GM10248 (cell line): ENCODE results near the gene SNRNP40.
"Not testable (repeated sequence)": the region's sequence is repeated elsewhere in the genome, so short reads cannot be mapped to it uniquely, and the experiment has no call there.

Experiments used
- CTCF ChIA-PET: fragments of 300-600 bp; sonication (Branson Sonifier 250); formaldehyde crosslinking; extraction: SDS; loops from one replicate; lab custom pipeline; 2021; ENCODE audit warnings: antibody characterized with exemption; lab: Yijun Ruan, JAX
- POLR2A ChIA-PET: fragments of 350-650 bp; sonication (Branson Sonifier 250); formaldehyde crosslinking; extraction: SDS; loops from one replicate; lab custom pipeline; 2020; ENCODE audit warnings: antibody characterized with exemption; lab: Yijun Ruan, JAX
- DNase-seq: peaks from one replicate; pipeline ENCODE4 v3.0.0; 2012; ENCODE audit errors: extremely low spot score
- CTCF ChIP-seq: IDR thresholded peaks from 2 replicates; pipeline ENCODE4 v1.5.1; 2012; ENCODE audit warnings: mild to moderate bottlenecking, low read depth; ENCODE audit errors: extremely low read depth, missing control alignments, control extremely low read depth

Gene SNRNP40

GRCh38 chr1:31264790-31265386 lies 31.7 kb downstream of the SNRNP40 start:
- TF ChIP-seq CTCF = no peak
- ChIA-PET CTCF (interaction anchor here (0.9 to 1.6 kb wide), 5 partner anchors 8 to 130 kb away, joined by 3 to 4 read pairs (median 4); no protein-coding TSS in a partner anchor), POLR2A (no interaction called here)
- DNase-seq = no peak

- no peak for TF ChIP-seq CTCF
- POLR2A ChIA-PET = no interaction called here
- DNase-seq = no peak
- CTCF ChIA-PET = interaction anchor here (1.2 to 1.4 kb wide), 4 partner anchors 10 to 15 kb away, joined by 3 to 4 read pairs (median 4); no protein-coding TSS in a partner anchor
Measured at GRCh38 chr1:31263408-31263807, 33.2 kb downstream of the SNRNP40 start.

DNA sequence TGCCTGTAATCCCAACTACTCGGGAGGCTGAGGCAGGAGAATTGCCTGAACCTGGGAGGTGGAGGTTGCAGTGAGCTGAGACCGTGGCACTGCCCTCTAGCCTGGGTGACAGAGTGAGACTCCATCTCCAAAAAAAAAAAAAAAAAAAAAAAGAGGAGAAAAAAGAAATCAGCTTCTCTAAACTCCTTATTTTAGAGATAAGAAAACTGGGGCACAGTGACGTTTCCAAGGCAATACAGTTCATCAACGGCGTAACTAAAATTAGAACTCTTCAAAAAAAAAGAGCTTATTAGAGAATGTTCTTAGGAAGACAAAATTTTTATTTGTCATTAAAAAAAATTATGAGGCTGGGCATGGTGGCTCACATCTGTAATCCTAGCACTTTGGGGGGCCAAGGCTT lies 34.2 kb downstream of the SNRNP40 start:
- CTCF ChIA-PET = interaction anchor here (1.0 to 1.2 kb wide), 2 partner anchors 14 to 77 kb away, joined by 3 read pairs; no protein-coding TSS in a partner anchor
- POLR2A ChIA-PET, DNase-seq: not testable (repeated sequence)

DNA sequence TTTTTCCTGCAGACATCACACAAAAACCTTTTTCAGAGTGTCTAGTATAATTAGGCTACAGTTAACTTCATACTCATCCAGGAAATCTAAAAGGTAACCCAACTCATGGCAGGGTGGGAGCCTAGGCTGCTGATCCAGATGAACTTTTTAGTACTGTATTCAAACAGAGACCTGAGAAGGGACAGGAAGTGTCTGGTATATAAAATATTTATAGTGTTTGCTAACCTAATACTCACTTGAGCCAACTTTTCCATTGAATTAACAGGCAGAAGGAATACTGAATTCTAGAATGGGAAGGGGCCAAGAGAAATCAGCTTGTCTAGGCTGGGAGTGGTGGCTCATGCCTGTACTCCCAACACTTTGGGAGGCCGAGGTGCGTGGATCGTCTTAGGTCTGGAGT lies 34.7 kb downstream of the SNRNP40 start:
- no peak for TF ChIP-seq CTCF
- POLR2A ChIA-PET = no interaction called here
- no peak for DNase-seq
- CTCF ChIA-PET = interaction anchor here (1.0 kb wide), 1 partner anchor 76 kb away, joined by 3 read pairs; no protein-coding TSS in a partner anchor

DNA sequence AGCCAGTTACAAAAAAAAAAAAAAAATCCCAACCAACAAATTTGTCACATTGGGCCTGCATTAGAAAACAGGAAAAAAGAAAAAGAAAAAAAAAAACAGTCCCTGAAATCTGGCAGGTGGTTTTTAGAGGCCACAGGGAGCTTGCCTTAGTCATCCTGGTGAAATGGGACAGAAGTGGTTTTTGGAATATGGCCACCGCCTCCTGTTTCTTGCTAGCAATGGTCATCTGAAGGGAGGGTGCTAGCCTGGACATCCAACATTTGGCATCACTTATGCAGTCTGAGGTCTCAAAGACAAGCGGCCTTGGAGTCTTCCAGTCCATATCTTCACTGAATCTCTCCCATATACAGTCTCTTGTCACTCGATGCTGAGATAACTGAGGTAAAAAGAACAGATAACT lies 36.8 kb downstream of the SNRNP40 start:
- DNase-seq = no peak
- POLR2A ChIA-PET = no interaction called here
- no peak for TF ChIP-seq CTCF
- CTCF ChIA-PET = no interaction called here

- no peak for DNase-seq
- ChIA-PET POLR2A (interaction anchor here (0.6 kb wide), 1 partner anchor 117 kb away, joined by 7 read pairs; no protein-coding TSS in a partner anchor), CTCF (no interaction called here)
- no peak for TF ChIP-seq CTCF
Measured at GRCh38 chr1:31258581-31258980, 38.0 kb downstream of the SNRNP40 start.

DNA sequence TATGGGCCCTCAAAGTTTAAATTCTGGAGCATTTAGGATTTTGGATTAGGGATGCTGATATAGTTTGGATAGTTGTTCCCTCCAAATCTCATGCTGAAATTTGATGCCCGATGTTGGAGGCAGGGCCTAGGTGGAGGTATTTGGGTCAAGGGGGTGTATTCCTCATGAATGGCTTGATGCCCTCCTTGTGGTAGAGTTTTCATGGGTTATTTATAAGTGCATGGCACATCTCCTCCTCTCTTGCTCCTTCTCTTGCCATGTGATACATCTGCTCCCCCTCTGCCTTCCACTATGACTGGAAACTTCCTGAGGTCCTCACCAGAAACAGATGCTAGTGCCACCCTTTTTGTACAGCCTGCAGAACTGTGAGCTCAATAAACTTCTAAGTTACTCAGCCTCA lies 39.4 kb downstream of the SNRNP40 start:
- POLR2A ChIA-PET = no interaction called here

More for the DNA sequence above, 39.4 kb downstream of the SNRNP40 start:
- CTCF ChIA-PET = interaction anchor here (1.3 kb wide), 1 partner anchor 74 kb away, joined by 4 read pairs; no protein-coding TSS in a partner anchor
- no peak for TF ChIP-seq CTCF
- no peak for DNase-seq
